ENCODE measurements around the gene BABAM2. TPM values are rescaled to one million over a fixed set of nuclear protein-coding genes. Genes with fewer than 3 reads are reported as not detected.
"Not testable (repeated sequence)": the region's sequence is repeated elsewhere in the genome, so short reads cannot be mapped to it uniquely, and the experiment has no call there.

Gene BABAM2
- polyA plus RNA-seq, 4 donors, result 30.1 to 59.3 (median 55.6) TPM

GRCh38 chr2:28098501-28099225 is 208.1 kb downstream of the BABAM2 start:
- DNase-seq (ENCODE audit: low read depth in 4 of 4, low spot score in 3 of 4), result no peak

GRCh38 chr2:28101123-28101522 is 210.6 kb downstream of the BABAM2 start:
- DNase-seq (ENCODE audit: low read depth in 4 of 4, low spot score in 3 of 4), result no peak

- DNase-seq (ENCODE audit: low read depth in 4 of 4, low spot score in 3 of 4), result no peak
Observed at GRCh38 chr2:28101892-28102291, 211.4 kb downstream of the BABAM2 start.

- no peak for DNase-seq (ENCODE audit: low read depth in 4 of 4, low spot score in 3 of 4)
Observed at GRCh38 chr2:28102455-28102874, 211.9 kb downstream of the BABAM2 start.

GRCh38 chr2:28103611-28104010 is 213.1 kb downstream of the BABAM2 start:
- no peak for DNase-seq (ENCODE audit: low read depth in 4 of 4, low spot score in 3 of 4)

GRCh38 chr2:28108143-28108542 is 217.6 kb downstream of the BABAM2 start:
- no peak for DNase-seq (ENCODE audit: low read depth in 4 of 4, low spot score in 3 of 4)

GRCh38 chr2:28113771-28114170 is 223.2 kb downstream of the BABAM2 start:
- DNase-seq (ENCODE audit: low read depth in 4 of 4, low spot score in 3 of 4), result not testable (repeated sequence)

GRCh38 chr2:28117104-28117596 is 226.6 kb downstream of the BABAM2 start:
- no peak for DNase-seq (ENCODE audit: low read depth in 4 of 4, low spot score in 3 of 4)

- DNase-seq (ENCODE audit: low read depth in 4 of 4, low spot score in 3 of 4), result no peak
Observed at GRCh38 chr2:28119631-28120030, 229.1 kb downstream of the BABAM2 start.

- no peak for DNase-seq (ENCODE audit: low read depth in 4 of 4, low spot score in 3 of 4)
Observed at GRCh38 chr2:28128281-28128950, 237.9 kb downstream of the BABAM2 start.

GRCh38 chr2:28129955-28130695 is 239.6 kb downstream of the BABAM2 start:
- no peak for DNase-seq (ENCODE audit: low read depth in 4 of 4, low spot score in 3 of 4)

- no peak for DNase-seq (ENCODE audit: low read depth in 4 of 4, low spot score in 3 of 4)
Observed at GRCh38 chr2:28133778-28134177, 243.2 kb downstream of the BABAM2 start.

- DNase-seq (ENCODE audit: low read depth in 4 of 4, low spot score in 3 of 4), result no peak
Observed at GRCh38 chr2:28134262-28134812, 243.8 kb downstream of the BABAM2 start.

- no peak for DNase-seq (ENCODE audit: low read depth in 4 of 4, low spot score in 3 of 4)
Observed at GRCh38 chr2:28134857-28135256, 244.3 kb downstream of the BABAM2 start.

GRCh38 chr2:28135324-28135723 is 244.8 kb downstream of the BABAM2 start:
- DNase-seq (ENCODE audit: low read depth in 4 of 4, low spot score in 3 of 4), result no peak

GRCh38 chr2:28135799-28136198 is 245.3 kb downstream of the BABAM2 start:
- no peak for DNase-seq (ENCODE audit: low read depth in 4 of 4, low spot score in 3 of 4)

- DNase-seq (ENCODE audit: low read depth in 4 of 4, low spot score in 3 of 4), result no peak
Observed at GRCh38 chr2:28136556-28136955, 246.0 kb downstream of the BABAM2 start.

GRCh38 chr2:28137221-28137620 is 246.7 kb downstream of the BABAM2 start:
- no peak for DNase-seq (ENCODE audit: low read depth in 4 of 4, low spot score in 3 of 4)

GRCh38 chr2:28142386-28142785 is 251.9 kb downstream of the BABAM2 start:
- DNase-seq (ENCODE audit: low read depth in 4 of 4, low spot score in 3 of 4), result no peak

GRCh38 chr2:28148000-28148399 is 257.5 kb downstream of the BABAM2 start:
- no peak for DNase-seq (ENCODE audit: low read depth in 4 of 4, low spot score in 3 of 4)

- no peak for DNase-seq (ENCODE audit: low read depth in 4 of 4, low spot score in 3 of 4)
Observed at GRCh38 chr2:28148566-28148965, 258.0 kb downstream of the BABAM2 start.

All from left renal pelvis (tissue), 4 donors.